ENCODE data around the gene RPS10.

DNA sequence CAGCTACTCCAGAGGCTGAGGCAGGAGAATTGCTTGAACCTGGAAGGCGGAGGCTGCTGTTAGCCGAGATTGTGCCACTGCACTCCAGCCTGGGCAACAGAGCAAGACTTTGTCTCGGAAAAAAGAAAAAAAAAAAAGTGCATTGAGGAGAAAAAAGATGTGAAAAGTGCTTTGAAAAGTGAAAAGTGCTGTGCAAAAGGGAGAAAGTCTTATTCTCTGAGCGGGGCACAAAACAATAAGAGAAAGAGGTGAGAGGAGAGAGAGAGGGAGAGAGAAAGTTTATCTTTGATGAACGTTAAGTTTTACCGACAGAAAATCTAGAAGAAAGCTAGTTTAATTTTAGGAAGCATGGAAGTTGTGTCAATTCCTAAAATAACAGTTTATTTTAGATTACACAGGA is 36.1 kb upstream of the RPS10 start:
- TF ChIP-seq, protein P1, sequence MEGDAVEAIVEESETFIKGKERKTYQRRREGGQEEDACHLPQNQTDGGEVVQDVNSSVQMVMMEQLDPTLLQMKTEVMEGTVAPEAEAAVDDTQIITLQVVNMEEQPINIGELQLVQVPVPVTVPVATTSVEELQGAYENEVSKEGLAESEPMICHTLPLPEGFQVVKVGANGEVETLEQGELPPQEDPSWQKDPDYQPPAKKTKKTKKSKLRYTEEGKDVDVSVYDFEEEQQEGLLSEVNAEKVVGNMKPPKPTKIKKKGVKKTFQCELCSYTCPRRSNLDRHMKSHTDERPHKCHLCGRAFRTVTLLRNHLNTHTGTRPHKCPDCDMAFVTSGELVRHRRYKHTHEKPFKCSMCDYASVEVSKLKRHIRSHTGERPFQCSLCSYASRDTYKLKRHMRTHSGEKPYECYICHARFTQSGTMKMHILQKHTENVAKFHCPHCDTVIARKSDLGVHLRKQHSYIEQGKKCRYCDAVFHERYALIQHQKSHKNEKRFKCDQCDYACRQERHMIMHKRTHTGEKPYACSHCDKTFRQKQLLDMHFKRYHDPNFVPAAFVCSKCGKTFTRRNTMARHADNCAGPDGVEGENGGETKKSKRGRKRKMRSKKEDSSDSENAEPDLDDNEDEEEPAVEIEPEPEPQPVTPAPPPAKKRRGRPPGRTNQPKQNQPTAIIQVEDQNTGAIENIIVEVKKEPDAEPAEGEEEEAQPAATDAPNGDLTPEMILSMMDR (conservative IDR thresholded peaks at IDR 0.05; ENCODE audit: low read depth, low read length), result no peak
- TF ChIP-seq EZH2 (IDR thresholded peaks at IDR 0.05; ENCODE audit: borderline replicate concordance, low read depth, low read length, poor library complexity, severe bottlenecking), result no peak

Measured in A673 (cell line).